ENCODE results near the gene ZNF287.

GRCh38 chr17:16516594-16517051 is 52.4 kb downstream of the ZNF287 start:
- no peak for TF ChIP-seq CTCF (conservative IDR thresholded peaks at IDR 0.05; ENCODE audit: low read depth, low read length)
- no peak for TF ChIP-seq EZH2 (IDR thresholded peaks at IDR 0.05; ENCODE audit: borderline replicate concordance, low read depth, low read length, poor library complexity, severe bottlenecking)

Data from A673 (cell line).